ENCODE results near the gene OR12D3. TPM values are rescaled to one million over a fixed set of nuclear protein-coding genes. Genes with fewer than 3 reads are reported as not detected.

Gene OR12D3
- total RNA-seq, 1 donor from 2014 or later, result not detected

DNA sequence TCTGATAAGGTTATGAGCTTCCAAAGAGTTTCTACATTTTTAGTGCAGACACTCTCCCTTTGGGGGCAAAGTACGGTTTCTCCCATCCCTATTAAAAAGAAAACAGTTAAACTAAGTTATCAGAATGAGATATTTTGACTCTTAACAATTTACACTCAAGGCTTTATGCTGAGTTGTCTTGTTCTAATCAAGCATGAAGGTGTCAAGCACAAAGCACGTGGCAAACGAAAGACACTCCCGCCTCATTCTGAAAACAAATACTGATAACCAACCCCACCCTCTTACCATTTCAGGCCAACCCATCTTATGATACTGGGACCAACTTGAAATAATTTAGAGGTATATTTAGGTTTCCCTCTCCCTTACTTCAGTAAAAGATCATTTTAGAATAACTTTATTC is 49.3 kb downstream of the OR12D3 start:
- no peaks in the 10 kb centered on the region for H3K9me3 ChIP-seq
- intact Hi-C loops (cut with DNase I), result no loop called here
- no peak overlapping the region for H3K27ac ChIP-seq
- no peaks in the 10 kb centered on the region for H3K36me3 ChIP-seq
- TF ChIP-seq, protein P1, sequence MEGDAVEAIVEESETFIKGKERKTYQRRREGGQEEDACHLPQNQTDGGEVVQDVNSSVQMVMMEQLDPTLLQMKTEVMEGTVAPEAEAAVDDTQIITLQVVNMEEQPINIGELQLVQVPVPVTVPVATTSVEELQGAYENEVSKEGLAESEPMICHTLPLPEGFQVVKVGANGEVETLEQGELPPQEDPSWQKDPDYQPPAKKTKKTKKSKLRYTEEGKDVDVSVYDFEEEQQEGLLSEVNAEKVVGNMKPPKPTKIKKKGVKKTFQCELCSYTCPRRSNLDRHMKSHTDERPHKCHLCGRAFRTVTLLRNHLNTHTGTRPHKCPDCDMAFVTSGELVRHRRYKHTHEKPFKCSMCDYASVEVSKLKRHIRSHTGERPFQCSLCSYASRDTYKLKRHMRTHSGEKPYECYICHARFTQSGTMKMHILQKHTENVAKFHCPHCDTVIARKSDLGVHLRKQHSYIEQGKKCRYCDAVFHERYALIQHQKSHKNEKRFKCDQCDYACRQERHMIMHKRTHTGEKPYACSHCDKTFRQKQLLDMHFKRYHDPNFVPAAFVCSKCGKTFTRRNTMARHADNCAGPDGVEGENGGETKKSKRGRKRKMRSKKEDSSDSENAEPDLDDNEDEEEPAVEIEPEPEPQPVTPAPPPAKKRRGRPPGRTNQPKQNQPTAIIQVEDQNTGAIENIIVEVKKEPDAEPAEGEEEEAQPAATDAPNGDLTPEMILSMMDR (IDR thresholded peaks at IDR 0.05), result no peak
- H3K4me3 ChIP-seq, result no peak overlapping the region
- H3K27me3 ChIP-seq (ENCODE audit: low read depth), result no peaks in the 10 kb centered on the region
- no peak for ATAC-seq
- no peak for DNase-seq
- H3K4me1 ChIP-seq, result no peaks in the 10 kb centered on the region

Other genes with a start within 250 kb of the OR12D3 start
- not detected for gene OR2J2, start 204.4 kb downstream of the OR12D3 start, total RNA-seq
- not detected for gene OR14J1, start 73.6 kb downstream of the OR12D3 start, total RNA-seq
- not detected for gene OR5V1, start 6.4 kb downstream of the OR12D3 start, total RNA-seq
- not detected for gene OR12D2, start 20.3 kb upstream of the OR12D3 start, total RNA-seq
- not detected for gene OR12D1, start 39.6 kb upstream of the OR12D3 start, total RNA-seq
- gene OR10C1, start 64.0 kb upstream of the OR12D3 start, total RNA-seq, result not detected
- not detected for gene OR11A1, start 81.8 kb upstream of the OR12D3 start, total RNA-seq
- not detected for gene OR2H1, start 81.9 kb upstream of the OR12D3 start, total RNA-seq
- 0.50 TPM for gene MAS1L, start 112.7 kb upstream of the OR12D3 start, total RNA-seq
- 1.9 TPM for gene UBD, start 184.4 kb upstream of the OR12D3 start, total RNA-seq
- not detected for gene OR2H2, start 209.8 kb upstream of the OR12D3 start, total RNA-seq